Stomach (tissue), 9 donors: ENCODE results near the gene P3H1. TPM values are rescaled to one million over a fixed set of nuclear protein-coding genes. Genes with fewer than 3 reads are reported as not detected.
"Not testable (repeated sequence)": the region's sequence is repeated elsewhere in the genome, so short reads cannot be mapped to it uniquely, and the experiment has no call there.

Experiments used
- DNase-seq, 2 donors: peaks; one replicate each; pipeline versions ENCODE4 v3.0.0 to v3.0.0-alpha.2; 2013 to 2019
- H3K27ac ChIP-seq, 5 donors: fragments of 200-600 bp in 4 of 5; sonication (generic) in 4 of 5; one replicate each; pipeline ENCODE4 v1.5.1; 2013 to 2019; ENCODE audit warnings: mild to moderate bottlenecking in 1 of 5, moderate library complexity in 1 of 5
- H3K27me3 ChIP-seq, 3 donors: fragments of 200-600 bp; sonication (generic); one replicate each; pipeline ENCODE4 v1.5.1; 2017 to 2019; ENCODE audit warnings: mixed run types in 1 of 3
- H3K36me3 ChIP-seq, 4 donors: fragments of 200-600 bp; sonication (generic); 1 replicate in 3 of 4; 2 replicates in 1 of 4; pipeline ENCODE4 v1.5.1; 2016 to 2019
- H3K4me1 ChIP-seq, 4 donors: fragments of 200-600 bp; sonication (generic); one replicate each; pipeline ENCODE4 v1.5.1; 2016 to 2019
- H3K4me3 ChIP-seq, 4 donors: fragments of 200-600 bp; sonication (generic) in 3 of 4; one replicate each; pipeline ENCODE4 v1.5.1; 2016 to 2019; ENCODE audit warnings: mild to moderate bottlenecking in 1 of 4
- H3K9me3 ChIP-seq, 4 donors: fragments of 200-600 bp; sonication (generic); one replicate each; pipeline ENCODE4 v1.5.1; 2016 to 2019
- CTCF ChIP-seq, 7 experiments: fragments of 450-650 bp in 4 of 7; fragments of 200-600 bp in 3 of 7; sonication (generic) in 3 of 7; IDR thresholded peaks; one replicate each; pipeline ENCODE4 v1.5.1; 2016 to 2019; ENCODE audit warnings: antibody characterized with exemption in 7 of 7, control low read depth in 2 of 7, mild to moderate bottlenecking in 1 of 7
- EP300 ChIP-seq: sonication (generic); formaldehyde crosslinking; IDR thresholded peaks from one replicate; pipeline ENCODE4 v1.6.1; 2017; ENCODE audit warnings: antibody characterized with exemption
- POLR2A ChIP-seq, 4 donors: fragments of 450-650 bp; IDR thresholded peaks; one replicate each; pipeline ENCODE4 v1.6.1; 2016; ENCODE audit warnings: antibody characterized with exemption in 4 of 4, control low read depth in 2 of 4, mild to moderate bottlenecking in 1 of 4, moderate library complexity in 1 of 4
- POLR2AphosphoS5 ChIP-seq, 3 donors: sonication (generic); formaldehyde crosslinking; IDR thresholded peaks; one replicate each; pipeline ENCODE4 v1.6.1; 2016; ENCODE audit warnings: antibody characterized with exemption in 3 of 3
- WGBS, 5 donors: extraction: QIAGEN DNeasy Blood & Tissue Kit in 3 of 5; methylation state at CpG; one replicate each; pipeline versions ENCODE4 v1.1.5 to v1.1.7; 2013 to 2018; 5-methylcytosine and 5-hydroxymethylcytosine counted together
- intact Hi-C: fragments of 100-400 bp; cut with DNase I; formaldehyde crosslinking; loops from one replicate; pipeline ENCODE4 v1.15.1; 2023; ENCODE audit warnings: low total_unique reads
- polyA plus RNA-seq, 3 donors: library from polyadenylated mRNA; stranded (reverse); fragments of 200-250 nt; gene quantifications; one replicate each; pipeline ENCODE4 v1.2.3, GENCODE V29; 2013
- total RNA-seq, 5 donors: library from RNA; depleted of rRNA; stranded (reverse); fragments of >200 nt; gene quantifications; one replicate each; pipeline versions ENCODE4 v1.1.0 to v1.2.3, GENCODE V29; 2014 to 2016
- donor health status: healthy with polysubstance abuse.
- donor health status: Bipolar disorder and iron deficiency.
- donor health status: healthy.

Gene P3H1
- total and polyA plus RNA-seq, 8 donors: 5.0 to 78.2 (median 22.3) TPM

- Histone ChIP-seq H3K4me1 (peaks cover 0 to 7% (median 2%) of the 10 kb centered on the region in 4 donors), H3K36me3 (peaks cover 50 to 94% (median 88%) of the 10 kb centered on the region in 4 donors), H3K4me3 (no peak overlapping the region), H3K27me3 (no peaks in the 10 kb centered on the region), H3K27ac (no peak overlapping the region), H3K9me3 (no peaks in the 10 kb centered on the region)
- no peak for DNase-seq
- TF ChIP-seq EP300: no peak
- no peak for TF ChIP-seq CTCF (IDR thresholded peaks at IDR 0.05)
- no peak for TF ChIP-seq POLR2A (IDR thresholded peaks at IDR 0.05)
- no peak for TF ChIP-seq POLR2AphosphoS5 (IDR thresholded peaks at IDR 0.05)
- 40 to 63% (median 48%) methylated on average over 1 of the region's 1 CpG for WGBS, 5 donors
- intact Hi-C loops: no loop called here
Measured at GRCh38 chr1:42753070-42753469, 13.8 kb downstream of the P3H1 start.

- Histone ChIP-seq H3K27me3 (no peaks in the 10 kb centered on the region), H3K4me1 (peaks cover 0 to 7% (median 2%) of the 10 kb centered on the region in 4 donors), H3K4me3 (no peak overlapping the region), H3K36me3 (peaks cover 43 to 94% (median 88%) of the 10 kb centered on the region in 4 donors), H3K27ac (no peak overlapping the region), H3K9me3 (no peaks in the 10 kb centered on the region)
- 91 to 97% (median 95%) methylated on average over 6 of the region's 6 CpGs for WGBS, 5 donors
- intact Hi-C loops: no loop called here
- TF ChIP-seq POLR2AphosphoS5 (IDR thresholded peaks at IDR 0.05): no peak
- no peak for TF ChIP-seq CTCF (IDR thresholded peaks at IDR 0.05)
- TF ChIP-seq EP300: no peak
- no peak for TF ChIP-seq POLR2A (IDR thresholded peaks at IDR 0.05)
- peak in 1 of 2 donors; percentile 16 for DNase-seq
Measured at GRCh38 chr1:42752284-42752683, 14.5 kb downstream of the P3H1 start.

- H3K4me3 ChIP-seq, H3K27me3 ChIP-seq, H3K27ac ChIP-seq, intact Hi-C loops, H3K4me1 ChIP-seq, H3K9me3 ChIP-seq: not testable (repeated sequence)
- H3K36me3 ChIP-seq: peaks cover 43 to 92% (median 90%) of the 10 kb centered on the region in 4 donors
- 84 to 95% (median 92%) methylated on average over 8 of the region's 8 CpGs for WGBS, 5 donors
- DNase-seq: peak in 1 of 2 donors; percentile 4
Measured at GRCh38 chr1:42751511-42752070, 15.2 kb downstream of the P3H1 start.

GRCh38 chr1:42750041-42750440 is 16.8 kb downstream of the P3H1 start:
- no peaks in the 10 kb centered on the region for H3K9me3 ChIP-seq
- 90 to 95% (median 94%) methylated on average over 10 to 12 of the region's 12 CpGs for WGBS, 5 donors
- DNase-seq: peak in 1 of 2 donors; percentile 17
- H3K4me3 ChIP-seq: no peak overlapping the region
- H3K27me3 ChIP-seq: no peaks in the 10 kb centered on the region
- TF ChIP-seq EP300 (no peak), POLR2A (IDR thresholded peaks at IDR 0.05) (no peak), CTCF (IDR thresholded peaks at IDR 0.05) (no peak), POLR2AphosphoS5 (IDR thresholded peaks at IDR 0.05) (no peak)
- intact Hi-C loops: no loop called here
- H3K27ac ChIP-seq: no peak overlapping the region
- H3K36me3 ChIP-seq: peaks cover 31 to 87% (median 84%) of the 10 kb centered on the region in 4 donors
- H3K4me1 ChIP-seq: peaks cover 0 to 7% (median 2%) of the 10 kb centered on the region in 4 donors
